CD4-positive, alpha-beta T cell treated with Interleukin-17A for 4 hours (primary cell): Measurements from ENCODE around the gene TBC1D22A.

ENCODE experiments used
- DNase-seq: peaks from one replicate; pipeline ENCODE4 v3.0.0-alpha.2; 2020; ENCODE audit warnings: mixed read lengths

The TBC1D22A gene

GRCh38 chr22:46936378-46936903 is 174.0 kb downstream of the TBC1D22A start:
- DNase-seq: no peak

DNA sequence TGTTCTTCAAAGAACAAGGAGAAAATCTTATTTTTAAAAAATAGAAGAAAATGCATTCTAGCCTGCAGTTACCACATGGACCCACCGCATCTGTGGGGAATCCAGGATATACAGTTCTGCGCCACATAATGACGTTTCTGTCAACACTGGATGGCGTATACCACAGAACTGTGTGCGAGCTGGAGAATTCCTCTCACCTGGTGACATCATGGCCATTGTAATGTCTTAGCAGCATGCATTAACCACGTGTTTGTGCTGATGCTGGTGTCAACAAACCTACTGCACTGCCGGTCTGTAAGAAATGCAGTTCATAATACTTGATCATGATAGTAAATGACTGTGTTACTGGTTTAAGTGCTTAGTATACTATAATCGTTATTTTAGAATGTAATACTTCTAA is 174.7 kb downstream of the TBC1D22A start:
- DNase-seq: no peak

- no peak for DNase-seq
These were observed 175.5 kb downstream of the TBC1D22A start for GRCh38 chr22:46937939-46938338.

- DNase-seq: no peak
These were observed 179.7 kb downstream of the TBC1D22A start for GRCh38 chr22:46941968-46942798.

GRCh38 chr22:46942799-46943785 is 180.6 kb downstream of the TBC1D22A start:
- no peak for DNase-seq

DNA sequence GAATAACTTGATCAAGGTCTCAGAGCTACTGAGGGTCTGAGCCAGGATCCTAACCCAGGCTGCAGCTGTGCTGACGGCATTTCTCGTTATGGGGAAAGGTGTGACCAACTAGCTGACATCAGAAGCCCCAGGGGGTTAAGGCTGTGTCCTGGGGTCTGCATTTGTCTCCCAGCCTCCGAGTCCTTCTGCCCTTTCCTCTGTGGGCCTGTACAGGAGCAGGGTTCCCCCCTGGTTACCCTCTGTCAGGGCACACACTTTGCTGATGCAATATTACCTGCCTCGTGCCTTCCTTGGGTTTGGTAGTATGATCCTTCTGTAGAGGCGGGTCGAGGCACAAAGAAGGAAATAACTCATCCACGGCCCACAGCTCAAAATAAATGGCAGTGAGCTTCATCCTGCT is 183.0 kb downstream of the TBC1D22A start:
- no peak for DNase-seq

DNA sequence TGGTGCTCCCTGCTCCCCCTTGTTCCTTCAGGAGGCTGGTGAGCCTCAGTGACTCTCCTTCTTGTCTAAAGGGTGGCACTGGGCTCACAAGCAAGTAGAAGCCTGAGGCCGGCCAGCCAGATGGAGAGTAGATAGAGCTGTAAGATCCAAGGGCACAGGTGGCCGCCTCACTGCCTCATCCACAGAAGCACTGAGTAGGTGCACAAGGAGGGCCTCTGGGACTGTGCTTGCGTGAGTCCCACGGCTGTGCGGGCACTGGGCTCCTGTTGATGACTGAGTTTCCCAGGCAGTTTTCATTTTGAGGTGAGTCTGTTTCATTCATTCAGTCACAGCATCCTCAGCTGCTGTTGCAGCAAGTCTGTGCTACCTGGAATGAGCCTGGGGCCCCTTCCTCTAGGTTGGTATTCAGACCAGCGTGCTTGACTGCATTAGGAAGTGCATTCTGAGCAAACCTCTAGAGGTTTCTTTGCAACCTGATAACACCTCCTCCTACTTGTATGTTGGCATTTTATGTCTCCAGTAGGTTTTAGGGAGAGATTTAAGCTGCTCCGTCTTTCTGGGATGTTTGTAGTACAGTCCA is 184.0 kb downstream of the TBC1D22A start:
- no peak for DNase-seq

DNA sequence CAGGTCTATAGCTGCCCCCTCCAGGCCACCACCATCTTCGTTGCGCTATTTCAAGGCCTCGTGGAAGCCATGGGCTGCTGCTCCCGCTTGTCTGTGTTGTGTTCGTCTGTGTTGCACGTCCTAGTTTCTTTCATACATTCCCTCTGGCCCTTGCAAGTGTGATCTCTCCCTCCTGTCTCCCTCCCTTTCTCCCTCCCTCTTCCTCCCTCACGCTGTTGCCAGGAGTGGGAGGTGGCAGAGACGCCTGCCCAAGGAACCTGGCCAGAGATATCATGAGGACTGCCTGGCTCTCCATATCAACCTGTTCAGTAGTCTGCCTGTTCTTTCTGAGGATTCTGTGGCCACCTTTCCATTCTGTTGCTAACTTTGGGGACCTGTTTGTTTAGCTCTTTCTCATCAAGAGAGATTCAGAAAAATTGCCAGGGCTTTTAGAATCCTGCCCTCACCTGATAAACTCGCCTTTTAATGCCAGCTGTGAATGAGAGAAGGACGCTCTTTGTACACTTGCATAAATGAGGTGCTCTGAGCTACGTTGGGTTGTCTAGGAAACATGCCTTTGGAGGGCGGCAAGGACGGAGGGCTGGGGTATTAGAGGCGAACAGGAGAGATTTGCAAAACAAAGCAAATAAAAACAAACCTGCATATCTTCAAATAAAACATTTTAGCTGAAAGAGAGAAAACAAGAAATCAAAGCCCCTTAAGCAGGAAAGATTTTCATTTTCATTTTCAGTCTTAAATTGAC is 185.2 kb downstream of the TBC1D22A start:
- DNase-seq: no peak

DNA sequence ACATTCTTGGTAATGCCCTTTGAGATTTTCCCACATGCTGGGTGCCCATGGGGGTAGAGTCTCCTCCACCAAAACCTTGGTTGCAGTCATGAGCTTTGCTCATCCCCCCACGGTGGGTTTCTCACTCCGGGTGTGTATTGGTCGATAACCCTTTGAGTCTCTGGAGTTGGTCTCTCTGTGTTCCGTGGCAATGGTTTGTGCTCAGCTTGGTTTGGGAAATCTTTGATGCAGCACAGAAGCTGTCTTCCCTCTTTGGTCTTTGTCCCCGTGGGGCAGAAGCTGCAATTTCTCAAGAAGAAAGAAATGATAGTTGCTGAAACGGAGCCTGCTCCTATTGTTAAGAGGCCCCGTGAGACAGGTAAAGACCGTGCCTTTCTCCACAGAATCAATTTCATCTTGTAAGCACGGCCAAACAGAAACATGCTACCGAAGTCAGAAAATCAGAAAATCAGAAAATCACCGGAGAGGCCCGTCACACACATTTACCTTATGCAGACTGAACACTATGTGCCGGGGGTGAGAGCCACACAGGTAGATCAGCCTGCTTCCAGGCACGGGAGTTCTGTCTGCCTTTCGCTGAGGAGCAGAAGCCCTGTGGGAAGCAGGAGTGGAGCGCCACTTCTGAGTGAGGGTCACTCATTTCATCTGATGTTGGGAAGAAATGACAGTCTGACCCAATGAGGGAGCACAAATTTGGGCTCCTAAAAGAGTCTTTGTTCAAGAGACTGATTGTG is 186.1 kb downstream of the TBC1D22A start:
- DNase-seq: no peak

DNA sequence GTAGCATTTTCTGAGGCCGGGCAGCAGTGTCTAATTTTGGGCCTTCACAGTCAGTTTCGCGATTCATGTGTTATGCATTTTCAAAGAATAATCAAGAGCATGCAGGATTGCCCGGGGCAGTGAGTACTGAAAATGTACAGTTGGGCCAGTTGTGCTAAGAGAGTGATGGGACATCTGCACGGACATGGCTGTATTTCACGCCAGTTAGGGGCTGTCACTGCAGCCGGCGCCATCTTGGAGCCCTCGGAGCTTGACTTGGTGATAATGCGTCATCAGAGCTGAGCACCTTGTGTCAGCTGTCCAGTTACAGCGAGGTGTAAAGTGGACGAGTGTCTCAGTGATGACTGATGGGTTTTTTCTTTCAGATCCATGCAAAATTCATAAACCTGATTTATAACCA is 188.9 kb downstream of the TBC1D22A start:
- DNase-seq: no peak

DNA sequence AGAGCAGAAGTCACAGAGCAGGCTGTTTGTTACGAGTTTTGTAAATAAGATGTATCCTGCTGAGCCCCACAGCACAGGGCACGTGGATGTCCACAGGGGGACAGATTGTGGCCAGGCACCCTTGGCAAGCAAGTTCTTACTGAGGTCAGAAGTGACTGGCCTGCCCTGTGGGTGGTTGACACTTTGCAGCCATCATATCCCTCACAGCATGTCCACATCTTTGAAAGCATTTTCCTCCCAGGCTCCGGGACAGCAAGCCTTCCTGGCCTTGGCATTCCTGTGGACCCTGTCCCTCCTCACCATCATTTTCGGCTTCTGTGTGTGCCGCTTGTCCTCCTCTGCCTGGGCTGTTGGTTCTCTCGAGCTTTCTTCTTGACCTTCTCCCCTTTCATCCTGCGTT is 189.5 kb downstream of the TBC1D22A start:
- no peak for DNase-seq

DNA sequence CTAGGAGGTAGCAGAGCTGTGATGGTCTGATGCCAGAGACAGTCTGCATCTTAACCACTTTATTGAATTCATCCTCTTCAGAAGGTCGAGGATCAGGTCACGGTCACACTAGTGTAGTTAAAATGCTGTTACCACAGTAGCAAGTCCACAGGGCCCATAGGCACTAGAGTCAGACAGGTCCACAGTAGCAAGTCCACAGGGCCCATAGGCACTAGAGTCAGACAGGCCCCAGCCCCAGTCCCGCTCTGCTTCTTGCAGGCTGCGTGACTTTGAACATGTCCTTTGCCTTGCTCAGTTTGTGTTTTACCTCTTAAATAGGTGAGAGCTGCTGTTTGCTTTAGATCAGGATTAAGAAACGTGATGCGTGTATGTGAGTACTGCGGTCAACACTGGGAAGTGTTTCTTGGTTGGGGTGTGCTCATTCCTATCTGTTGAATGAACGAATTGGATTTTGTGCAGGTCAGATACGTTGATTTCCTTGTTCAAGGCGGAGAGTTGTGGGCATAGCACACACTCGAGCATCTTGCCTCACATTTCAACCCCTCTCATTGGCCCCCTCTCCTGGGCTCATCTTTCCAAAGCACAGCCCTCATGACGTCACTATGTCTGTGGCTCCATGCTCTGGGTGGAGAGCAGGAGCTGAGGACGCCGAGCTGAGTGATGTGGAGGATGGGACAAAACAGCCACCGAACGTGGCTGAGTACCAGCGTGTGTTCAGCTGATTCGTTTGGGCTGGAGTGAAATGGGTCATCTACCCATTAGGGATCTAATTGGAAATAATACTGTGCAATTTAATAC is 191.7 kb downstream of the TBC1D22A start:
- DNase-seq: no peak

DNA sequence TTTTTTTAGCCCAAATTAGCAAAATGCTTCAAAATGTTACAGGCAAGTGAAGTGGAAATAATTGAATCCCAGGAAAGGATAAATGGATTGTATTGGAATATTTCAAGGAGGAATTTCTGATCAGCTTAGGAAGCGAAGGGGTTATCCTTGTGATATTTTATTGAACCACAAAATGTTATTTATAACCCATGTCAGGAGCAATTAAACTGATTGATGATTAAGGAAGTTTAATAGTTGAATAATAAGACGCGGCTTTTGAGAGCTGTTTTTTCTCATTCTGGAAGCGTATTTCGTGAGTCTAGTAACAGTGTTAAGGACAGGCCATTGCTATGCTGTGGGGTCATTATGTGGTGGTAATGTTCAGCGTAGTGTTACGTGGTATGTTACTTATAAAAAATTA is 192.3 kb downstream of the TBC1D22A start:
- no peak for DNase-seq

DNA sequence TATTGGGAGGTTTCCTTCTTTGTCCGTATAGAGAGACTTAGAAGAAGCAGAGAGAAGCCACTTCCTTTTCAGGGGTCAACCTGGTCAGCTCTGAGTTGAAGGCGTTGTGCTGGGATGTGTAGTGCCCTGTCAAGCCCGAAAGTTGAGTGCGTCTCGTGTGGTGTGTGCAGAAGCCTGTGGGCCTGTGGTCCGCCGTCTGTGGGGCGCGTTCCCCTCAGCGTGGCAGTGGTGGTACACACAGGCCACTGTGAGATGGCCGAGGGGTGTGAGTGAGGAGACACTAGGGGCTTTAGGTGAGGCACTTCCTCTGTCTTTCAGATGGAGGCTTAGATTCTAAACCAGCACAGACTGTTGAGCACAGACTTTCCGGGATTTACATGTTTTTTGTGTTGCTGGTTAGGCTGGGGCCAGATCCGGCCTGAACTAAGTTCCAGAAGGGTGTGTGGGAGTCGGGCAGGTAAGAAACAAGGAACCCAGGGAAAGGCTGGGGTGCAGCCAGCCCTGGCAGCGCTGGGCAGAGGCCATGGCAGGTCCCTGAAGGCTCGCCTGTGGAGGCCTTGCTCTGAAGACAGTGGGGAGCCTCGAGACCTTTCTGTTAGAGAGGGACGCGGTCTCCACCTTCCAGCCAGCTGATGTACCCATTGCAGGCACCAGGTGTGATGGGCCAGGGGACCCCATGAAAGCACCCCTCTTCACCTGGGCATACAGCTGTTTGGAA is 194.2 kb downstream of the TBC1D22A start:
- no peak for DNase-seq

GRCh38 chr22:46957521-46957920 is 195.1 kb downstream of the TBC1D22A start:
- no peak for DNase-seq

DNA sequence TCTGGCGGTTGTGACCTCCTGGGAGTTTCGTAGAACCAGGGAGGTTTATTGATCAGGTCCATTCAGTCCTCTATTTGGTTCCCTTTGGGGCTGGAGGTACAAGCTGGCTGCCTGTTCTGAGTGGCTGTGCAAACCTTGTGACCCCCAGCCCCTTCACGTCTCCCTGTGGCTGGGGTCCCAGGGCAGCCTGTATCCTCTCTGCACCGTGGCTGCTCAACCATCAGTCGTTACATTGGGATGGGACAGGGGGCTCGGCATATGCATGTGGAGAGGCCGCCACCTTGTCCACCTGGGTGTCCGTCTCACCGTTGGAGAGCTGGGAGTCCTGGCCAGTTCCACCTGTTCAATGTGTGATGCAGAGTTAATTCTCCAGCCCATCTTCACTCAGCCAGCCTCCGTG is 195.7 kb downstream of the TBC1D22A start:
- no peak for DNase-seq

DNA sequence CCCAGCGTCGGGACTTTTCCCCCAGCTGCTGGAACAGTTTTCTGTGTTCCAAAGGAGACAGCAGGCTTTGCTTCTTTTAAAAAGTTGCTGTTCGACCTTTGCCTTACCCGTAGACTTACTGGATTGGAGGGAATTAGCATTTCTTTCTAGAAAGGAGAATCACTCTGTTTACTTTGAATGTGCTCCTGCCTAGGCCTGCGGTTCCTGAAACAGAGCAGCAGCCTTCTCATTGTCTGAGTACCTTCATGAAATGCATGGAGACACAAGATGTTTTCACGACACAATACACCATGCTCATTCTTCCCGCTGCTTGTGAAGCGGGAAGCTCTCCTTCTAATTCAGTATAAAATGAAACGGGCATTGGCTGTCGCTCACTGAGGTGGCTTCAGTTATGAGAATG is 196.2 kb downstream of the TBC1D22A start:
- DNase-seq: no peak

- DNase-seq: no peak
These were observed 196.9 kb downstream of the TBC1D22A start for GRCh38 chr22:46959369-46959768.

DNA sequence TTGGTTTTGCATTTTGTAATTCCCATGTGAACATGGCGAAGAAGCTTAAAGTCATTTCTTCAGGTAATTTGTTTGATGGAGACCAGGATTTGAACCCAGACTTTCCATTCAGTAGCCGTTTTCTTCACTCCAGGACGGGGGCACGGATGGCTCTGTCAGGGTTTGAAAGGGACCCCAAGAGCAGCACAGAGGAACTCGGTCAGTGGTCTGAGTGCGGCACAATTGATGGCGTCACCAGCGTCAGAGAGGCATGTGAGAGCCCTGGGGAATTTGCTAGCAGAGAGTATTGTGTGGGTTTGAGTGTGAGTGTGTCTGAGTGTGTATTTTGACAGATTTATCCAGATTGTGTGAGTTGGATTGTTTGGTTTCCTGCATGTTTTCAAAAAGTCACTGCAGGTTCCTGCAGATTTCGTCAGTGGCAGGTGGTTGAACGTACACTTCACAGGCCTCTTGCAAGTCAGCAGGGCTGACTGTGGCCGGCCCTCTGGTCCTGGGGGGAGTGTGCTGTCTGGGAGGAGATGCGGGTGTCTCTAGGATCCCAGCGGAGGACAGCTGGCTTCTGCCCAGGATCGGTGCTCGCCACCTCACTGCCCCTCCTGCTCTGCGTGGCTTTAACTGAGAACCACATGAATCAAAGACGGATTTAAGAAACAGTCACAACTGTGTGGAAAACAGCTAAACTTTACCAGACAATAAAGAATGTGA is 199.3 kb downstream of the TBC1D22A start:
- no peak for DNase-seq
